Measurements from ENCODE around the gene CELF2.

Gene CELF2

DNA sequence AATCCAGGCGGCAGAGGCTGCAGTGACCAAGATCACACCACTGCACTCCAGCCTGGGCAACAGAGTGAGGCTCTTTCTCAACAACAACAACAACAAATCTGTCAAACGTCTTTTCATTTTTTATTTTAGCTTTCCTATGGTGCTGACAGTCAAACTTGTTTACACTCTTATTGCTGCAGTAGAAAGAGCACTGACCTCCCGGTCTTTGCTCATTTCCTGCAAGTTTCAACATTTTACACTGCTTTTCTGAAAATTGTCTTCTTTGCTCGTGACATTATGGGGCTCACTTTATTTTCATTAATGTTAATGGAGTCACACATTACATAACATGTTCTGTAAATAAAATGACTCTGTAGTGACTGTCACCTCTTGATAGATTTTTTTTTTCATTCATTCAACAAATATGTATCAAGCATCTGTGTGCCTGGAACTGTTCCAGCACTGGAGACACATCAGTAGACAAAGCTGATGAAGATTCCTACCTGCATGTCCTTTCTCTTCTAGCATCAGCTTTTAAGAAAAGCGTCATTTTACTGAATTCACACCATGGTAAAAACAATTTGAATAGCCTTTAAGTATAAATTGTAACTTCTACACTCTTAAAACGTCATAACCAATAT, 277.3 kb downstream of the CELF2 start:
- Histone ChIP-seq H3K4me1 (ENCODE audit: control insufficient read depth in 2 of 2, insufficient read depth in 2 of 2, low read length in 2 of 2) (no peaks in the 10 kb centered on the region), H3K27me3 (ENCODE audit: control insufficient read depth in 2 of 2, insufficient read depth in 2 of 2, low read length in 2 of 2) (no peaks in the 10 kb centered on the region)

DNA sequence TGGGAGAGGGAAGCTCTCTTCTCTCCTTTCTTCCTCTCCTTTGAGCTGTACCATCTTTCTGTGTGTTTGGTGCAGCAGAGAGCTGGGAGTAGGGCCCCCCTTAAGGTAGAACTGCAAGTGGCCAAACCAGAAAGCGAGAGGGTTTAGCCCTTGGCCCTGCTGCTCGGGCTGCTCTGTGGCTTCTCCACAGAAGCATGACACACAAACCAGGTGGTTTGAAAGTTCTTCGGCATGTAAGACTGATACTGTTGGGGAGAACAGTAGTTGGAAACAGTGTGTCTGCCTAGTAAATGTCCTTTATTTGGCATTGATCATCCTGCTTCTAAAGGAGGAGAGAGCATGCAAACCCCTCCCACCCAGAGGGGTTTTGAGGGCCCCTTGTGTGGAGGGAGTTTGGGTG, 277.8 kb downstream of the CELF2 start:
- Histone ChIP-seq H3K9me3 (ENCODE audit: control insufficient read depth in 2 of 2, low read length in 2 of 2) (no peaks in the 10 kb centered on the region), H3K4me3 (ENCODE audit: low read length in 2 of 2) (no peak overlapping the region), H3K9ac (ENCODE audit: low read depth in 1 of 2, low read length in 2 of 2) (no peak overlapping the region), H3K36me3 (ENCODE audit: control insufficient read depth in 2 of 2, insufficient read depth in 2 of 2, low read length in 2 of 2) (peaks cover 28 to 39% of the 10 kb centered on the region in 2 donors), H3K27me3 (ENCODE audit: control insufficient read depth in 2 of 2, insufficient read depth in 2 of 2, low read length in 2 of 2) (no peaks in the 10 kb centered on the region), H3K4me1 (ENCODE audit: control insufficient read depth in 2 of 2, insufficient read depth in 2 of 2, low read length in 2 of 2) (no peaks in the 10 kb centered on the region), H3K27ac (ENCODE audit: low read depth in 2 of 2, low read length in 2 of 2) (no peak overlapping the region)

More for the DNA sequence above, 277.3 kb downstream of the CELF2 start:
- Histone ChIP-seq H3K36me3 (ENCODE audit: control insufficient read depth in 2 of 2, insufficient read depth in 2 of 2, low read length in 2 of 2) (peaks cover 26 to 39% of the 10 kb centered on the region in 2 donors), H3K27ac (ENCODE audit: low read depth in 2 of 2, low read length in 2 of 2) (no peak overlapping the region), H3K9ac (ENCODE audit: low read depth in 1 of 2, low read length in 2 of 2) (no peak overlapping the region), H3K9me3 (ENCODE audit: control insufficient read depth in 2 of 2, low read length in 2 of 2) (no peaks in the 10 kb centered on the region), H3K4me3 (ENCODE audit: low read length in 2 of 2) (no peak overlapping the region)

DNA sequence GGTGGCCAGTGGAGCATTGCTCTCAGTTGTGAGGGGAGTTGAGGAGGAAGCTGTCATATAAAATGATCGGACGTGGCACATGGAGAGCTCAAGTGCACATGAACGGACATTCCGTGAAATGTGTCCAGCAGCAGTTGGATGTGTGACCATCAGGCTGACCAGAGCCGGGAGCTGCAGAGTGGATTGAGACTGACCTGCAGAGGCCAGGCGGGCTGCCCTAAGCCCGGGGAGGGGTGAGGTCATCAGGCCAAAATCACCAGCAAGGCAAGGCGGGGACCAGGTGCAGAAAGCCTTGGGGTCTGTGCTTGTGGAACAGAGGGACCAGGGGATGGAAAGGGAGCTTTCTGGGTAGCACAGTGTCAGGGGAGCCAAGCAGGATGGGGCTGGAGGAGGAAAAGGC, 279.5 kb downstream of the CELF2 start:
- peaks cover 27 to 39% of the 10 kb centered on the region in 2 donors for H3K36me3 ChIP-seq (ENCODE audit: control insufficient read depth in 2 of 2, insufficient read depth in 2 of 2, low read length in 2 of 2)
- H3K9ac ChIP-seq (ENCODE audit: low read depth in 1 of 2, low read length in 2 of 2): no peak overlapping the region
- H3K27me3 ChIP-seq (ENCODE audit: control insufficient read depth in 2 of 2, insufficient read depth in 2 of 2, low read length in 2 of 2): no peaks in the 10 kb centered on the region
- no peaks in the 10 kb centered on the region for H3K4me1 ChIP-seq (ENCODE audit: control insufficient read depth in 2 of 2, insufficient read depth in 2 of 2, low read length in 2 of 2)
- no peaks in the 10 kb centered on the region for H3K9me3 ChIP-seq (ENCODE audit: control insufficient read depth in 2 of 2, low read length in 2 of 2)
- H3K4me3 ChIP-seq (ENCODE audit: low read length in 2 of 2): no peak overlapping the region
- no peak overlapping the region for H3K27ac ChIP-seq (ENCODE audit: low read depth in 2 of 2, low read length in 2 of 2)

DNA sequence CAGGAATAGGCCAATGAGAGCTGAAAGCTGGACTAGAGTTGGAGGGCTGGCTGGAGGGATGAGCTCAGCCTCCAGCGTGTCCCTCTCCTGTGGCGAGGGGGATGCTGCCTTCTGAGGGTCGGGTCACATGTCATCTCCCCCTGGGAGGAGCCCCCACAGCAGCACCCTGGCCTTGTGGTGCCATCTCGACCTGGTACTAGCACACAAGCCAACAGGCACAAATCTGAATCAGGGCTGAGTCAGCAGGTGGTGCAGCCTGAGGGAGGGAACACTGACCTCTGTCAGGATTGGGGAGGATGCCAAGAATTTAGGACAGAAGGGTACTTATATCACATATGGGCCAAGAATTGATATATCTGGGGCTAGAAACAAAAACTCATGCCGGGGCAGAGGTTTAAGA, 280.4 kb downstream of the CELF2 start:
- Histone ChIP-seq H3K9me3 (ENCODE audit: control insufficient read depth in 2 of 2, low read length in 2 of 2) (no peaks in the 10 kb centered on the region), H3K4me1 (ENCODE audit: control insufficient read depth in 2 of 2, insufficient read depth in 2 of 2, low read length in 2 of 2) (no peaks in the 10 kb centered on the region), H3K36me3 (ENCODE audit: control insufficient read depth in 2 of 2, insufficient read depth in 2 of 2, low read length in 2 of 2) (peaks cover 27 to 33% of the 10 kb centered on the region in 2 donors), H3K4me3 (ENCODE audit: low read length in 2 of 2) (no peak overlapping the region), H3K27me3 (ENCODE audit: control insufficient read depth in 2 of 2, insufficient read depth in 2 of 2, low read length in 2 of 2) (no peaks in the 10 kb centered on the region), H3K27ac (ENCODE audit: low read depth in 2 of 2, low read length in 2 of 2) (no peak overlapping the region), H3K9ac (ENCODE audit: low read depth in 1 of 2, low read length in 2 of 2) (no peak overlapping the region)

DNA sequence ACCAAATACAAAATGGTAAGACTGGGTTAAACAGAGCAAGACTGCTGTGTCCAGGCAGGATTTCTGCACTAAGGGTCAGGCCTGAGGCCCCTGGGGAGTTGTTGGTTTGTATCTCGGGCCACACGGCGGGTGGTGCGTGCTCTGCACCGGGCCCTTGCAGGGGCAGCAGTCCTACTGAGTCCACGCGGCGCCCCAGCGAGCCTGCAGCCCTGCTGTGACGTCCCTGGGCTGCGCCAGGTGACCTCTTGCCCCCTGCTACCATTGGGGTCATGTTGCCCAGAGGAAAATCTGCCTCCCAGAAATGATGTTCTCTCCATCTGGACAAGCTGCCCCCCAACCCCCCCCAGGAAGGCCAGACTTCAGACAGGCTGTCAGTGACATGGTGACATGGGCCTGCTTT, 281.5 kb downstream of the CELF2 start:
- Histone ChIP-seq H3K4me1 (ENCODE audit: control insufficient read depth in 2 of 2, insufficient read depth in 2 of 2, low read length in 2 of 2) (no peaks in the 10 kb centered on the region), H3K36me3 (ENCODE audit: control insufficient read depth in 2 of 2, insufficient read depth in 2 of 2, low read length in 2 of 2) (peaks cover 33 to 39% of the 10 kb centered on the region in 2 donors), H3K9ac (ENCODE audit: low read depth in 1 of 2, low read length in 2 of 2) (no peak overlapping the region), H3K9me3 (ENCODE audit: control insufficient read depth in 2 of 2, low read length in 2 of 2) (no peaks in the 10 kb centered on the region), H3K27ac (ENCODE audit: low read depth in 2 of 2, low read length in 2 of 2) (no peak overlapping the region), H3K4me3 (ENCODE audit: low read length in 2 of 2) (no peak overlapping the region), H3K27me3 (ENCODE audit: control insufficient read depth in 2 of 2, insufficient read depth in 2 of 2, low read length in 2 of 2) (no peaks in the 10 kb centered on the region)

DNA sequence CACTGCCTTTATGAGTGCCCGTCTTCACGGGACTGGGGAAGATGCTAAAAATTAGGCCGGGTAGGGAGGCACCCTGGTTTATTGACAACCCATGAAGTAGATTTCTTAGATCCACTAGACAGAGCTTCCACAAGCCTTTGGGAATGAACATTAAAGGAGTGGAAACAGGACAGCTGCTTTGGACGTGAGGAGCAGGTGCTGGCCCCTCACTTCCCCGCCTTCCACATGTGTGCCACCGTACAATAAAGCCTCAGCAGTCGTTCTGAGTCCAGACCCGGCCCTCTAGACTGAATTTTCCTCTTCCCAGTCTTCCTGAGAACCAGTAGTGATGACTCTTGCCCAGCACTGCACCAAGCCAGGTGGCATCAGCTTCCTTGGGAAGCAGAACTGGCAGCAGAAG, 282.4 kb downstream of the CELF2 start:
- Histone ChIP-seq H3K36me3 (ENCODE audit: control insufficient read depth in 2 of 2, insufficient read depth in 2 of 2, low read length in 2 of 2) (peaks cover 42 to 45% of the 10 kb centered on the region in 2 donors), H3K9ac (ENCODE audit: low read depth in 1 of 2, low read length in 2 of 2) (no peak overlapping the region), H3K4me3 (ENCODE audit: low read length in 2 of 2) (no peak overlapping the region), H3K4me1 (ENCODE audit: control insufficient read depth in 2 of 2, insufficient read depth in 2 of 2, low read length in 2 of 2) (no peaks in the 10 kb centered on the region), H3K9me3 (ENCODE audit: control insufficient read depth in 2 of 2, low read length in 2 of 2) (no peaks in the 10 kb centered on the region), H3K27ac (ENCODE audit: low read depth in 2 of 2, low read length in 2 of 2) (no peak overlapping the region), H3K27me3 (ENCODE audit: control insufficient read depth in 2 of 2, insufficient read depth in 2 of 2, low read length in 2 of 2) (no peaks in the 10 kb centered on the region)

DNA sequence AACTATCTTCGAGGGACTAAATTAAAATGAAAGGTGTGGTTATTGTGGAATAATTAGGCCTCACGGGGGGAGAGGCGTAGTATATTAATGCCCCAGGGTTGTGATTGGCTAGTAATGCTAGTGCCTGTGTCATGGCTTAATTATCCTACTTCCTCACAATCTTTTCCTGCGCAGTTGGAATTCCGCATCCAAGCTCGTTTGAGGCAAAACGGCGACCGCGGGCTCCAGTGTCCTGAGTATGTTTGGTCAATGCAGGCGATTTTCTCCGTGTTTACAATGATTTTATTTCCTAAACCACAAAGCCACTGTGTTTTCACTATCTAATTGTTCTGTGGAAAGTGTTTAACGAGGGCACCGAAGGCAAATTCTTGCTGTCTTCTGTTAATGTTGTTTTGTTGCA, 282.9 kb downstream of the CELF2 start:
- no peak overlapping the region for H3K9ac ChIP-seq (ENCODE audit: low read depth in 1 of 2, low read length in 2 of 2)
- no peaks in the 10 kb centered on the region for H3K4me1 ChIP-seq (ENCODE audit: control insufficient read depth in 2 of 2, insufficient read depth in 2 of 2, low read length in 2 of 2)
- no peaks in the 10 kb centered on the region for H3K27me3 ChIP-seq (ENCODE audit: control insufficient read depth in 2 of 2, insufficient read depth in 2 of 2, low read length in 2 of 2)
- no peak overlapping the region for H3K4me3 ChIP-seq (ENCODE audit: low read length in 2 of 2)
- H3K36me3 ChIP-seq (ENCODE audit: control insufficient read depth in 2 of 2, insufficient read depth in 2 of 2, low read length in 2 of 2): peaks cover 40 to 45% of the 10 kb centered on the region in 2 donors
- H3K27ac ChIP-seq (ENCODE audit: low read depth in 2 of 2, low read length in 2 of 2): no peak overlapping the region
- H3K9me3 ChIP-seq (ENCODE audit: control insufficient read depth in 2 of 2, low read length in 2 of 2): no peaks in the 10 kb centered on the region

DNA sequence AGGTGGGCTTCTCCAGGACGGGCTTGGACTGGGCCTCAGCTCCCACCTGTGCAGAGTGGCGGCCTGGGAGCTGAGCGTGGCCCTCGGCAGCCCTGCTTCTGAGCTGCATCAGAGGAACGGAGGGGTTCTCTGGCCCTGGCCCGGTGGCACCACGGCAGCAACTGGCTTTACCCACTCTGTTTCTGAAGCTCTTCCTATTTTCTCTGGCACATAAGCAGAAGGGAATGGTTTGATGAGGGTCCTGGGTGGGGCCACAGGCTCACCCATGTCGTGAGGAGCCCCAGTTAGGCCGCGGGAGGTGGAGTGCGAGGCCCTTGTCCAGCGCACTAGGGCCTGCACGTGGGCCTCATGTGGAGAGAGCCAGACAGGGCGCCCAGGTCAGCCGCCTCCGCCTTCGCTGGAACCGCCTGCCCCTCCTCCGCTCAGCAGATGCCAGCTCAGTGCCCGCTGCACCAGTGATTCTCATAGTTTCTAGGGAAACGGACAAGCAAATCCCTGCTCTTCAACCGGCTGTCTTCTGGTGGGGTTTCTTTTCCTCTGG, 284.0 kb downstream of the CELF2 start:
- H3K36me3 ChIP-seq (ENCODE audit: control insufficient read depth in 2 of 2, insufficient read depth in 2 of 2, low read length in 2 of 2): peaks cover 38 to 51% of the 10 kb centered on the region in 2 donors
- no peaks in the 10 kb centered on the region for H3K9me3 ChIP-seq (ENCODE audit: control insufficient read depth in 2 of 2, low read length in 2 of 2)
- H3K27me3 ChIP-seq (ENCODE audit: control insufficient read depth in 2 of 2, insufficient read depth in 2 of 2, low read length in 2 of 2): no peaks in the 10 kb centered on the region
- no peak overlapping the region for H3K27ac ChIP-seq (ENCODE audit: low read depth in 2 of 2, low read length in 2 of 2)
- no peak overlapping the region for H3K4me3 ChIP-seq (ENCODE audit: low read length in 2 of 2)
- no peaks in the 10 kb centered on the region for H3K4me1 ChIP-seq (ENCODE audit: control insufficient read depth in 2 of 2, insufficient read depth in 2 of 2, low read length in 2 of 2)
- H3K9ac ChIP-seq (ENCODE audit: low read depth in 1 of 2, low read length in 2 of 2): no peak overlapping the region

DNA sequence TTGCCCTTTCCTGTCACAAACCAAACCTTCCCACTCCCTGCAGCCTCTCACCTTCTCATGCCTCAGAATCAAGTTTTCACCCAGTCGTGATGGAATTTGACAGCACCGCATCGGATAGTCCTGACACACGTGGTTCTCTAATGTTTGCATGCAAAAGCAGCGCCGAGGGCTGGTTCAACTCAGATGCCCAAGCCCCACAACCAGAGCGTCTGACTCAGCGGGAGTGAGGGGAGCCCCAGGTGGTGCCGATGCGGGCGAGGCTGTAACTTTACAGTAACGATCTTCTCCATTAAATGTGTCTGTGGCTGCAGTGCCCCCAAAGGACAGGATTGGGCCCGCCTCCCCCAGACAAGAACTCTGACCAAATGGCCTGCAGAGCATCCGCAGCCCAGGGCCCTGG, 284.5 kb downstream of the CELF2 start:
- H3K9me3 ChIP-seq (ENCODE audit: control insufficient read depth in 2 of 2, low read length in 2 of 2): peaks cover 0 to 1% of the 10 kb centered on the region in 2 donors
- no peak overlapping the region for H3K9ac ChIP-seq (ENCODE audit: low read depth in 1 of 2, low read length in 2 of 2)
- H3K27ac ChIP-seq (ENCODE audit: low read depth in 2 of 2, low read length in 2 of 2): no peak overlapping the region
- H3K4me1 ChIP-seq (ENCODE audit: control insufficient read depth in 2 of 2, insufficient read depth in 2 of 2, low read length in 2 of 2): no peaks in the 10 kb centered on the region
- H3K4me3 ChIP-seq (ENCODE audit: low read length in 2 of 2): no peak overlapping the region
- H3K36me3 ChIP-seq (ENCODE audit: control insufficient read depth in 2 of 2, insufficient read depth in 2 of 2, low read length in 2 of 2): peaks cover 38 to 56% of the 10 kb centered on the region in 2 donors
- H3K27me3 ChIP-seq (ENCODE audit: control insufficient read depth in 2 of 2, insufficient read depth in 2 of 2, low read length in 2 of 2): no peaks in the 10 kb centered on the region

DNA sequence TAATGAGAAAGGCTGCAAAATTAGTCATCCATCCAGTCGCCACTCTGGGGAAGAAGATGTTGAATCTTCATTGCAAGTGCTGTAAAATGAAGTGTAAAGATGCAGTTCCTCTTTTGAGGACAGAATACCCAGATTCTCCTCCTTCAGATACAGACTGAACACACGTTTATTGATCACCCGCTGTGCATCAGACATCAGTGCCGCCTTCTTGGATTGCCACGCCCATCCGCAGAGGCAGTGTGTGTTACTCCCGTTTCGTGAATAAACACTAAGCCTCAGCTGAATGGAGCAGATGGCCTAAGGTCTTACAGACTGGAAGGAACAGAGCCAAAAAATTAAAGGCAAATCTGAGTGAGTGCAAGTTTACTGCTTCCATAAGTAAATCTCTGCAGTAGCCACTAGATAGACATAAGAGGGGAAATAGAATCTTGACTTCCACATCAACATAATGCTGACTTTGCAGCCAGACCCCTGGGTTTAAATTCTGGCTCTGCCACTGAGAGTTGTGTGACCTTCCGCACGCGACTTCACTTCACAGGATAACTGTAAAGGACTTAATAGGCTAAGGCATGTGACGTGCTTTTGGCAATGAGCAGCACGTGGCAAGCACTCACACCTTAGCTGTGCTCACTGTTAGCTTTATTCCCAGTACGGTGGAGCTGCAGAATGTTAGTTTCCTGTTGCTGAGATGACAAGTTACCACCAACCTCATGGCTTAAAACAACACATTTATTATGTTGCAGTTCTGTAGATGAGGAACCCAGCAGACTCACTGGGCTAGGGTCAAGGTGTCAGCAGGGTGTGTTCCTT, 285.9 kb downstream of the CELF2 start:
- no peak overlapping the region for H3K4me3 ChIP-seq (ENCODE audit: low read length in 2 of 2)
- H3K27me3 ChIP-seq (ENCODE audit: control insufficient read depth in 2 of 2, insufficient read depth in 2 of 2, low read length in 2 of 2): no peaks in the 10 kb centered on the region
- no peak overlapping the region for H3K9ac ChIP-seq (ENCODE audit: low read depth in 1 of 2, low read length in 2 of 2)
- H3K9me3 ChIP-seq (ENCODE audit: control insufficient read depth in 2 of 2, low read length in 2 of 2): peaks cover 0 to 7% of the 10 kb centered on the region in 2 donors
- H3K36me3 ChIP-seq (ENCODE audit: control insufficient read depth in 2 of 2, insufficient read depth in 2 of 2, low read length in 2 of 2): peaks cover 38 to 66% of the 10 kb centered on the region in 2 donors
- no peaks in the 10 kb centered on the region for H3K4me1 ChIP-seq (ENCODE audit: control insufficient read depth in 2 of 2, insufficient read depth in 2 of 2, low read length in 2 of 2)
- H3K27ac ChIP-seq (ENCODE audit: low read depth in 2 of 2, low read length in 2 of 2): no peak overlapping the region

Measured in mucosa of rectum (tissue), 2 donors.